ENCODE measurements around the gene PCDH15.

GRCh38 chr10:54060572-54060971, 740.5 kb downstream of the PCDH15 start:
- TF ChIP-seq, protein P1, sequence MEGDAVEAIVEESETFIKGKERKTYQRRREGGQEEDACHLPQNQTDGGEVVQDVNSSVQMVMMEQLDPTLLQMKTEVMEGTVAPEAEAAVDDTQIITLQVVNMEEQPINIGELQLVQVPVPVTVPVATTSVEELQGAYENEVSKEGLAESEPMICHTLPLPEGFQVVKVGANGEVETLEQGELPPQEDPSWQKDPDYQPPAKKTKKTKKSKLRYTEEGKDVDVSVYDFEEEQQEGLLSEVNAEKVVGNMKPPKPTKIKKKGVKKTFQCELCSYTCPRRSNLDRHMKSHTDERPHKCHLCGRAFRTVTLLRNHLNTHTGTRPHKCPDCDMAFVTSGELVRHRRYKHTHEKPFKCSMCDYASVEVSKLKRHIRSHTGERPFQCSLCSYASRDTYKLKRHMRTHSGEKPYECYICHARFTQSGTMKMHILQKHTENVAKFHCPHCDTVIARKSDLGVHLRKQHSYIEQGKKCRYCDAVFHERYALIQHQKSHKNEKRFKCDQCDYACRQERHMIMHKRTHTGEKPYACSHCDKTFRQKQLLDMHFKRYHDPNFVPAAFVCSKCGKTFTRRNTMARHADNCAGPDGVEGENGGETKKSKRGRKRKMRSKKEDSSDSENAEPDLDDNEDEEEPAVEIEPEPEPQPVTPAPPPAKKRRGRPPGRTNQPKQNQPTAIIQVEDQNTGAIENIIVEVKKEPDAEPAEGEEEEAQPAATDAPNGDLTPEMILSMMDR (IDR thresholded peaks at IDR 0.05) = no peak
- TF ChIP-seq POLR2A (IDR thresholded peaks at IDR 0.05) = no peak
